HG03558 (cell line): ENCODE measurements around the gene STAT5A.
"Not testable (repeated sequence)": the region's sequence is repeated elsewhere in the genome, so short reads cannot be mapped to it uniquely, and the experiment has no call there.

Experiments
- ATAC-seq: cut with Tn5 transposase; IDR thresholded peaks from one replicate; pipeline ENCODE4 v1.9.1; 2021; ENCODE audit warnings: moderate number of reproducible peaks; ENCODE audit not compliant: unreplicated experiment; ENCODE audit errors: extremely low read depth

Gene STAT5A

GRCh38 chr17:42305031-42305330, 16.7 kb downstream of the STAT5A start:
- not testable (repeated sequence) for ATAC-seq

- ATAC-seq = no peak
These were observed 17.5 kb downstream of the STAT5A start for GRCh38 chr17:42305543-42306384.

GRCh38 chr17:42306385-42306667, 18.0 kb downstream of the STAT5A start:
- no peak for ATAC-seq

GRCh38 chr17:42307362-42307927, 19.1 kb downstream of the STAT5A start:
- no peak for ATAC-seq

GRCh38 chr17:42308446-42308845, 20.1 kb downstream of the STAT5A start:
- ATAC-seq = no peak

GRCh38 chr17:42309142-42309541, 20.8 kb downstream of the STAT5A start:
- ATAC-seq = no peak

GRCh38 chr17:42309986-42310786, 21.9 kb downstream of the STAT5A start:
- no peak for ATAC-seq

- no peak for ATAC-seq
These were observed 22.5 kb downstream of the STAT5A start for GRCh38 chr17:42310787-42311215.

GRCh38 chr17:42311240-42312034, 23.1 kb downstream of the STAT5A start:
- ATAC-seq = no peak

GRCh38 chr17:42312035-42312284, 23.7 kb downstream of the STAT5A start:
- ATAC-seq = no peak

GRCh38 chr17:42312285-42313130, 24.2 kb downstream of the STAT5A start:
- ATAC-seq = no peak

GRCh38 chr17:42313389-42313772, 25.1 kb downstream of the STAT5A start:
- no peak for ATAC-seq

- no peak for ATAC-seq
These were observed 25.7 kb downstream of the STAT5A start for GRCh38 chr17:42313773-42314566.

- no peak for ATAC-seq
These were observed 27.3 kb downstream of the STAT5A start for GRCh38 chr17:42315402-42316156.

GRCh38 chr17:42316755-42317154, 28.5 kb downstream of the STAT5A start:
- no peak for ATAC-seq

- ATAC-seq = no peak
These were observed 29.1 kb downstream of the STAT5A start for GRCh38 chr17:42317266-42317845.

GRCh38 chr17:42317967-42318366, 29.7 kb downstream of the STAT5A start:
- ATAC-seq = not testable (repeated sequence)

GRCh38 chr17:42321555-42321954, 33.3 kb downstream of the STAT5A start:
- no peak for ATAC-seq
